Stimulated activated CD4-positive, alpha-beta T cell treated with anti-CD3 and anti-CD28 coated beads, Interleukin-15, amount 100 ng/mL, for 1 hour (primary cell): Measurements from ENCODE around the gene POR.
"Not testable (repeated sequence)": the region's sequence is repeated elsewhere in the genome, so short reads cannot be mapped to it uniquely, and the experiment has no call there.

ENCODE experiments used
- DNase-seq, 2 donors: peaks; one replicate each; pipeline ENCODE4 v3.0.0-alpha.2; 2020; ENCODE audit warnings: low read depth in 1 of 2, low spot score in 1 of 2

Gene POR

GRCh38 chr7:75988568-75989499 is 73.9 kb downstream of the POR start:
- DNase-seq: no peak

- no peak for DNase-seq
Measured at GRCh38 chr7:75989500-75990388, 74.8 kb downstream of the POR start.

GRCh38 chr7:75991531-75992082 is 76.7 kb downstream of the POR start:
- no peak for DNase-seq

GRCh38 chr7:75992083-75992755 is 77.3 kb downstream of the POR start:
- no peak for DNase-seq

- DNase-seq: no peak
Measured at GRCh38 chr7:75993689-75994387, 78.9 kb downstream of the POR start.

GRCh38 chr7:75994388-75995051 is 79.6 kb downstream of the POR start, which contains the start of gene TMEM120A:
Gene TMEM120A, minus strand, starts transcription at chr7:75994595. Its CDS starts 25 bp downstream, at chr7:75994570.
- peak; percentile 87 to 95 for DNase-seq

- DNase-seq: no peak
Measured at GRCh38 chr7:75995052-75995471, 80.1 kb downstream of the POR start.

GRCh38 chr7:75995996-75996395 is 81.0 kb downstream of the POR start:
- no peak for DNase-seq

- DNase-seq: no peak
Measured at GRCh38 chr7:75996476-75996875, 81.5 kb downstream of the POR start.

GRCh38 chr7:75998038-75998437 is 83.1 kb downstream of the POR start:
- no peak for DNase-seq

- DNase-seq: no peak
Measured at GRCh38 chr7:76000566-76000965, 85.6 kb downstream of the POR start.

- DNase-seq: no peak
Measured at GRCh38 chr7:76002139-76002538, 87.2 kb downstream of the POR start.

GRCh38 chr7:76002822-76003221 is 87.9 kb downstream of the POR start:
- DNase-seq: no peak

GRCh38 chr7:76003351-76003750 is 88.4 kb downstream of the POR start:
- DNase-seq: no peak

GRCh38 chr7:76005004-76005403 is 90.0 kb downstream of the POR start:
- not testable (repeated sequence) for DNase-seq

- no peak for DNase-seq
Measured at GRCh38 chr7:76008156-76008687, 93.3 kb downstream of the POR start.

- no peak for DNase-seq
Measured at GRCh38 chr7:76009672-76010600, 95.0 kb downstream of the POR start.

- DNase-seq: no peak
Measured at GRCh38 chr7:76011442-76011861, 96.5 kb downstream of the POR start.
